Tibial nerve (tissue), 3 donors: Measurements from ENCODE around the gene NCS1.
"Not testable (repeated sequence)": the region's sequence is repeated elsewhere in the genome, so short reads cannot be mapped to it uniquely, and the experiment has no call there.

Experiments used
- POLR2A ChIP-seq, 2 donors: fragments of 450-650 bp; IDR thresholded peaks; one replicate each; pipeline ENCODE4 v1.6.1; 2017; ENCODE audit warnings: antibody characterized with exemption in 2 of 2, mild to moderate bottlenecking in 2 of 2, moderate library complexity in 2 of 2
- TF ChIP-seq, protein P1 (sequence below), 5 experiments: fragments of 200-600 bp in 3 of 5; fragments of 450-650 bp in 2 of 5; sonication (generic) in 3 of 5; IDR thresholded peaks; one replicate each; pipeline ENCODE4 v1.5.1; 2016 to 2019; ENCODE audit warnings: antibody characterized with exemption in 5 of 5, mild to moderate bottlenecking in 3 of 5, moderate library complexity in 2 of 5

DNA sequence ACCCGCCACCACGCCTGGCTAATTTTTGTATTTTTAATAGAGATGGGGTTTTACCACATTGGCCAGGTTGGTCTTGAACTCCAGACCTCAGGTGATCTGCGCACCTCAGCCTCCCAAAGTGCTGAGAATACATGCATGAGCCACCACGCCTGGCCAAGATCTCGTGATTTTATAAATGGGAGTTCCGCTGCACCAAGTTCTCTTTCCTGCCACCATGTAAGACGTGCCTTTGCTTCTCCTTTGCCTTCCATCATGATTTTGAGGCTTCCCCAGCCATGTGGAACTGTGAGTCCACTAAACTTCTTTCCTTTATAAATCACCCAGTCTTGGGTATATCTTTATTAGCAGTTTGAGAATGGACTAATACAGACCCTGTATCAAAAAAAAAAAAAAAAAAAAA is 85.9 kb downstream of the NCS1 start:
- TF ChIP-seq, protein P1, sequence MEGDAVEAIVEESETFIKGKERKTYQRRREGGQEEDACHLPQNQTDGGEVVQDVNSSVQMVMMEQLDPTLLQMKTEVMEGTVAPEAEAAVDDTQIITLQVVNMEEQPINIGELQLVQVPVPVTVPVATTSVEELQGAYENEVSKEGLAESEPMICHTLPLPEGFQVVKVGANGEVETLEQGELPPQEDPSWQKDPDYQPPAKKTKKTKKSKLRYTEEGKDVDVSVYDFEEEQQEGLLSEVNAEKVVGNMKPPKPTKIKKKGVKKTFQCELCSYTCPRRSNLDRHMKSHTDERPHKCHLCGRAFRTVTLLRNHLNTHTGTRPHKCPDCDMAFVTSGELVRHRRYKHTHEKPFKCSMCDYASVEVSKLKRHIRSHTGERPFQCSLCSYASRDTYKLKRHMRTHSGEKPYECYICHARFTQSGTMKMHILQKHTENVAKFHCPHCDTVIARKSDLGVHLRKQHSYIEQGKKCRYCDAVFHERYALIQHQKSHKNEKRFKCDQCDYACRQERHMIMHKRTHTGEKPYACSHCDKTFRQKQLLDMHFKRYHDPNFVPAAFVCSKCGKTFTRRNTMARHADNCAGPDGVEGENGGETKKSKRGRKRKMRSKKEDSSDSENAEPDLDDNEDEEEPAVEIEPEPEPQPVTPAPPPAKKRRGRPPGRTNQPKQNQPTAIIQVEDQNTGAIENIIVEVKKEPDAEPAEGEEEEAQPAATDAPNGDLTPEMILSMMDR (IDR thresholded peaks at IDR 0.05) = not testable (repeated sequence)
- TF ChIP-seq POLR2A (IDR thresholded peaks at IDR 0.05) = not testable (repeated sequence)
